GM19397 (cell line): ENCODE measurements around the gene CLIC3.
A peak's percentile ranks its signal among the peaks of the same experiment; 100 is the strongest.
"Not testable (repeated sequence)": the region's sequence is repeated elsewhere in the genome, so short reads cannot be mapped to it uniquely, and the experiment has no call there.

ENCODE experiments used
- ATAC-seq: cut with Tn5 transposase; IDR thresholded peaks from one replicate; pipeline ENCODE4 v1.9.1; 2021; ENCODE audit warnings: mild to moderate bottlenecking, moderate library complexity; ENCODE audit not compliant: unreplicated experiment

CLIC3 gene

GRCh38 chr9:136996361-136997292 is at the start of gene CLIC3:
TSS of gene CLIC3 (minus strand) at chr9:136996568. CDS start at chr9:136996543, 25 bp downstream.
- no peak for ATAC-seq

- ATAC-seq, result no peak
Measured at GRCh38 chr9:137045294-137046087, 49.1 kb upstream of the CLIC3 start.

- no peak for ATAC-seq
Measured at GRCh38 chr9:137044502-137045177, 48.3 kb upstream of the CLIC3 start.

GRCh38 chr9:137044037-137044436 is 47.7 kb upstream of the CLIC3 start:
- ATAC-seq, result no peak

GRCh38 chr9:137042751-137043727 is 46.7 kb upstream of the CLIC3 start:
- no peak for ATAC-seq

GRCh38 chr9:137041124-137041523 is 44.8 kb upstream of the CLIC3 start:
- ATAC-seq, result no peak

GRCh38 chr9:137040568-137040967 is 44.2 kb upstream of the CLIC3 start:
- ATAC-seq, result no peak

- no peak for ATAC-seq
Measured at GRCh38 chr9:137039611-137040366, 43.4 kb upstream of the CLIC3 start.

GRCh38 chr9:137038916-137039315 is 42.5 kb upstream of the CLIC3 start:
- ATAC-seq, result no peak

GRCh38 chr9:137037483-137037882 is 41.1 kb upstream of the CLIC3 start:
- ATAC-seq, result no peak

GRCh38 chr9:137037035-137037434 is 40.7 kb upstream of the CLIC3 start:
- no peak for ATAC-seq

- no peak for ATAC-seq
Measured at GRCh38 chr9:137035937-137036336, 39.6 kb upstream of the CLIC3 start.

- ATAC-seq, result no peak
Measured at GRCh38 chr9:137035507-137035834, 39.1 kb upstream of the CLIC3 start.

GRCh38 chr9:137034709-137035506 is 38.5 kb upstream of the CLIC3 start:
- peak; percentile 48 for ATAC-seq

GRCh38 chr9:137034039-137034708 is 37.8 kb upstream of the CLIC3 start:
- no peak for ATAC-seq

GRCh38 chr9:137033481-137033880 is 37.1 kb upstream of the CLIC3 start:
- ATAC-seq, result not testable (repeated sequence)

GRCh38 chr9:137032858-137033257 is 36.5 kb upstream of the CLIC3 start:
- ATAC-seq, result no peak
